ENCODE results near the gene CSNK1D. TPM values are rescaled to one million over a fixed set of nuclear protein-coding genes. Genes with fewer than 3 reads are reported as not detected.

Gene CSNK1D
- total RNA-seq, 1 experiment from 2014 or later, result 234 TPM

DNA sequence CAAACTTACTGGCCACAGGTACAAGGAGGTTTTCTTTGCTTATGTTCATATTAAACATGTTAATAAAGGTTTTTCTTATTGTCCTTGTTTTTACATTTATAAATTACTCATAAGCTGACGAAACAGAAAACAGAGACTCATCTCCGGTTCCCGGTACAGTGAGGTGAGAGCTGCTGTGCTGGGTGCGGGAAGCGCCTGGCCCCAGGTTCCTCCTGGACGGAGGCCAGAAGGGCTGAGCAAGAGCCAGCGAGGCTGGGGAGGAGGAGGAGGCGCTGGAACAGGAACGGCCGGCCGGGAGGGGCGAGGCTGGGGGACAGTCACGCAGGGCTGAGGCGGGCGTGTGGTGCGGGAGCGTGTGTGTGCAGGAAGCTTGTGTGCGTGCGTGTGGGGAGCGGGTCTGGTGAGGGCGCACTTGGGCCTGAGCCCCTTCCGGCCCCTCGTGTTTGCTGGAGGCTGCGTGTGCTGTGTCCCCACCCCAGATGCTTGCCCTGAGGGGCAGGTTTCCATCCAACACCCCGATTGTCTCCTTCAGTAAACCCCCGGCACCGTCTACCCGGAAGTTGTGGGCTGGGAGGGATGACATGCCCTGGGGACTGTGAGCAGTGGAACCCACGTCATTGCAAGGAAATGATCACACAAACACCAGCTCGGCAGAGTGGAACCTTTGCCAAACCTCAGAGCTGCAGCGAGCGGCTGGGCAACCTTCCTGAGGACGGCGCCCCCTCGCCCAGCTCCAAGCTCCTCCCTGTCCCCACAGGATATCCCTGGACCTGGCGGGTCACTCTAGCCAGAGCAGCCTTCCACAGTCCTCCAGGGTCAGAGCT is 24.4 kb upstream of the CSNK1D start:
- no TSS peak for BruUV-seq (replicated peaks)
- in situ Hi-C loops (cut with HindIII; ENCODE audit: low pct_unique_long_range_greater_than_20kb, low sequenced_read_pairs), result loop anchor here (10.0 kb wide), 1 partner anchor 47 kb away; no protein-coding TSS in a partner anchor

DNA sequence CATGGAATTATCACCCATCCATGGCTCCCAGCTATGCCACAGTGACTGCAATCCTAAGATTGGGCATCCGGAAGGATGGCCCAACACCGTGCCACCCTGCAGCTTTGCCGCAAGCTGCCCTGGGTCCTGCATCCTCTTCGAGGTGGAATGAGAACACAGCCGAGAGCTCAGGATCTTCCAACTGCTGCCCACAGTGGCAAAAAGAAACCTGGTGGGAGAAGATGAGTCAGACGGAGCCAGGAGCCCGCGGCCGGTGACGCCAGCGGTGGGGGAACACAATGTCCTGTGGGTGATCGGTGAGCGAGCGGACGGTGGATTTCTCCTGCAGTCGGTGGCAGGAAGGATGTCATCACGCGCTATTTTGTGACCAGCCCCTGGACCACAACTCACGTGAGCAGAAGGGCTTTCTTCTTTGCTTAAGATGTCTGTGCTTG is 23.8 kb upstream of the CSNK1D start:
- TF ChIP-seq, protein P1, sequence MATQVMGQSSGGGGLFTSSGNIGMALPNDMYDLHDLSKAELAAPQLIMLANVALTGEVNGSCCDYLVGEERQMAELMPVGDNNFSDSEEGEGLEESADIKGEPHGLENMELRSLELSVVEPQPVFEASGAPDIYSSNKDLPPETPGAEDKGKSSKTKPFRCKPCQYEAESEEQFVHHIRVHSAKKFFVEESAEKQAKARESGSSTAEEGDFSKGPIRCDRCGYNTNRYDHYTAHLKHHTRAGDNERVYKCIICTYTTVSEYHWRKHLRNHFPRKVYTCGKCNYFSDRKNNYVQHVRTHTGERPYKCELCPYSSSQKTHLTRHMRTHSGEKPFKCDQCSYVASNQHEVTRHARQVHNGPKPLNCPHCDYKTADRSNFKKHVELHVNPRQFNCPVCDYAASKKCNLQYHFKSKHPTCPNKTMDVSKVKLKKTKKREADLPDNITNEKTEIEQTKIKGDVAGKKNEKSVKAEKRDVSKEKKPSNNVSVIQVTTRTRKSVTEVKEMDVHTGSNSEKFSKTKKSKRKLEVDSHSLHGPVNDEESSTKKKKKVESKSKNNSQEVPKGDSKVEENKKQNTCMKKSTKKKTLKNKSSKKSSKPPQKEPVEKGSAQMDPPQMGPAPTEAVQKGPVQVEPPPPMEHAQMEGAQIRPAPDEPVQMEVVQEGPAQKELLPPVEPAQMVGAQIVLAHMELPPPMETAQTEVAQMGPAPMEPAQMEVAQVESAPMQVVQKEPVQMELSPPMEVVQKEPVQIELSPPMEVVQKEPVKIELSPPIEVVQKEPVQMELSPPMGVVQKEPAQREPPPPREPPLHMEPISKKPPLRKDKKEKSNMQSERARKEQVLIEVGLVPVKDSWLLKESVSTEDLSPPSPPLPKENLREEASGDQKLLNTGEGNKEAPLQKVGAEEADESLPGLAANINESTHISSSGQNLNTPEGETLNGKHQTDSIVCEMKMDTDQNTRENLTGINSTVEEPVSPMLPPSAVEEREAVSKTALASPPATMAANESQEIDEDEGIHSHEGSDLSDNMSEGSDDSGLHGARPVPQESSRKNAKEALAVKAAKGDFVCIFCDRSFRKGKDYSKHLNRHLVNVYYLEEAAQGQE (IDR thresholded peaks at IDR 0.05; ENCODE audit: insufficient read depth in 1 of 2, low read depth in 2 of 2, low read length in 1 of 2), result no peak
- TF ChIP-seq POLR2AphosphoS5 (IDR thresholded peaks at IDR 0.05; ENCODE audit: low read depth, low read length) (no peak), TCF7L2 (IDR thresholded peaks at IDR 0.05; ENCODE audit: low read depth, low read length) (no peak)
- TF ChIP-seq, protein P2, sequence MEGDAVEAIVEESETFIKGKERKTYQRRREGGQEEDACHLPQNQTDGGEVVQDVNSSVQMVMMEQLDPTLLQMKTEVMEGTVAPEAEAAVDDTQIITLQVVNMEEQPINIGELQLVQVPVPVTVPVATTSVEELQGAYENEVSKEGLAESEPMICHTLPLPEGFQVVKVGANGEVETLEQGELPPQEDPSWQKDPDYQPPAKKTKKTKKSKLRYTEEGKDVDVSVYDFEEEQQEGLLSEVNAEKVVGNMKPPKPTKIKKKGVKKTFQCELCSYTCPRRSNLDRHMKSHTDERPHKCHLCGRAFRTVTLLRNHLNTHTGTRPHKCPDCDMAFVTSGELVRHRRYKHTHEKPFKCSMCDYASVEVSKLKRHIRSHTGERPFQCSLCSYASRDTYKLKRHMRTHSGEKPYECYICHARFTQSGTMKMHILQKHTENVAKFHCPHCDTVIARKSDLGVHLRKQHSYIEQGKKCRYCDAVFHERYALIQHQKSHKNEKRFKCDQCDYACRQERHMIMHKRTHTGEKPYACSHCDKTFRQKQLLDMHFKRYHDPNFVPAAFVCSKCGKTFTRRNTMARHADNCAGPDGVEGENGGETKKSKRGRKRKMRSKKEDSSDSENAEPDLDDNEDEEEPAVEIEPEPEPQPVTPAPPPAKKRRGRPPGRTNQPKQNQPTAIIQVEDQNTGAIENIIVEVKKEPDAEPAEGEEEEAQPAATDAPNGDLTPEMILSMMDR (IDR thresholded peaks at IDR 0.05), result no peak
- no peaks in the 10 kb centered on the region for H3K27me3 ChIP-seq (ENCODE audit: control insufficient read depth, insufficient read depth, low read length)
- intact Hi-C loops (cut with micrococcal nuclease; ENCODE audit: unreplicated experiment), result loop anchor here (5.0 kb wide), 1 partner anchor 35 kb away; the partner anchor contains the start of gene SECTM1
- peak overlapping the region; percentile 83 for H3K27ac ChIP-seq (ENCODE audit: low read length)
- DNase-seq (ENCODE audit: low read depth, low spot score) (no peak), ATAC-seq (peak; percentile 1; the same call in 1 of the 2 replicates)
- H3K36me3 ChIP-seq (ENCODE audit: control insufficient read depth, insufficient read depth, low read length), result no peaks in the 10 kb centered on the region; the same call in 1 of the 2 replicates
- in situ Hi-C loops (cut with HindIII; ENCODE audit: low pct_unique_long_range_greater_than_20kb, low sequenced_read_pairs), result loop anchor here (10.0 kb wide), 1 partner anchor 48 kb away; no protein-coding TSS in a partner anchor
- CTCF ChIA-PET, result no interaction called here
- BruUV-seq (replicated peaks), result no TSS peak
- POLR2A ChIA-PET, result no interaction called here
- H3K4me1 ChIP-seq (ENCODE audit: control insufficient read depth, insufficient read depth, low read length), result peaks cover 79% of the 10 kb centered on the region
- peak overlapping the region; percentile 43 to 67 for H3K4me3 ChIP-seq (ENCODE audit: low read depth in 2 of 2, low read length in 2 of 2)
- no peaks in the 10 kb centered on the region for H3K9me3 ChIP-seq (ENCODE audit: control insufficient read depth, insufficient read depth, low read depth, low read length)

More for the DNA sequence above, 24.4 kb upstream of the CSNK1D start:
- no peaks in the 10 kb centered on the region for H3K36me3 ChIP-seq (ENCODE audit: control insufficient read depth, insufficient read depth, low read length)
- TF ChIP-seq POLR2AphosphoS5 (IDR thresholded peaks at IDR 0.05; ENCODE audit: low read depth, low read length), result peak; percentile 56; the same call in 1 of the 2 replicates
- TF ChIP-seq, protein P1 (IDR thresholded peaks at IDR 0.05; ENCODE audit: insufficient read depth in 1 of 2, low read depth in 2 of 2, low read length in 1 of 2), result no peak
- H3K27me3 ChIP-seq (ENCODE audit: control insufficient read depth, insufficient read depth, low read length), result no peaks in the 10 kb centered on the region
- CTCF ChIA-PET, result interaction anchor here (0.6 kb wide), 1 partner anchor 155 kb away, joined by 6 read pairs; no protein-coding TSS in a partner anchor
- POLR2A ChIA-PET, result interaction anchor here (0.5 kb wide), 2 partner anchors 86 to 743 kb away, joined by 3 to 13 read pairs; no protein-coding TSS in a partner anchor
- peak; percentile 72 for ATAC-seq
- H3K27ac ChIP-seq (ENCODE audit: low read length), result peak overlapping the region; percentile 83
- peak; percentile 71 for DNase-seq (ENCODE audit: low read depth, low spot score)
- intact Hi-C loops (cut with micrococcal nuclease; ENCODE audit: unreplicated experiment), result loop anchor here (5.0 kb wide), 1 partner anchor 34 kb away; the partner anchor contains the start of gene SECTM1
- no peaks in the 10 kb centered on the region for H3K9me3 ChIP-seq (ENCODE audit: control insufficient read depth, insufficient read depth, low read depth, low read length)
- peak overlapping the region; percentile 43 to 67 for H3K4me3 ChIP-seq (ENCODE audit: low read depth in 2 of 2, low read length in 2 of 2)
- peaks cover 79% of the 10 kb centered on the region for H3K4me1 ChIP-seq (ENCODE audit: control insufficient read depth, insufficient read depth, low read length)

Measured in Panc1 (cell line).